Fibroblast of lung (primary cell): Measurements from ENCODE around the gene VN1R2. TPM values are rescaled to one million over a fixed set of nuclear protein-coding genes. Genes with fewer than 3 reads are reported as not detected.
"Not testable (repeated sequence)": the region's sequence is repeated elsewhere in the genome, so short reads cannot be mapped to it uniquely, and the experiment has no call there.

Experiments
- DNase-seq, 2 donors: peaks; one replicate each; pipeline versions ENCODE4 v3.0.0 to v3.0.0-alpha.2; 2010; ENCODE audit warnings: low read depth in 2 of 2
- H2AFZ ChIP-seq: 2 replicates; pipeline ENCODE4 v1.5.1; 2012; ENCODE audit warnings: low read length, control low read depth, inconsistent platforms
- H3K27ac ChIP-seq: 2 replicates; pipeline ENCODE4 v1.5.1; 2011; ENCODE audit warnings: low read length, control low read depth; ENCODE audit not compliant: insufficient read depth
- H3K27me3 ChIP-seq: 2 replicates; pipeline ENCODE4 v1.5.1; 2011; ENCODE audit warnings: mild to moderate bottlenecking, low read length; ENCODE audit not compliant: control insufficient read depth, insufficient read depth
- H3K36me3 ChIP-seq: 2 replicates; pipeline ENCODE4 v1.5.1; 2011; ENCODE audit warnings: low read length; ENCODE audit not compliant: control insufficient read depth, insufficient read depth
- H3K4me1 ChIP-seq: 2 replicates; pipeline ENCODE4 v1.5.1; 2011; ENCODE audit warnings: low read length; ENCODE audit not compliant: control insufficient read depth, insufficient read depth; ENCODE audit errors: extremely low read depth
- H3K4me2 ChIP-seq: 2 replicates; pipeline ENCODE4 v1.5.1; 2011; ENCODE audit warnings: low read length, control low read depth; ENCODE audit not compliant: insufficient read depth; ENCODE audit errors: extremely low read depth
- H3K4me3 ChIP-seq, 4 experiments: fragments of 200-600 bp in 1 of 4; sonication (generic) in 1 of 4; replicated peaks in 1 of 4; 2 replicates each; pipeline ENCODE4 v1.5.1; 2011 to 2016; ENCODE audit warnings: low read length in 4 of 4, low read depth in 3 of 4, mild to moderate bottlenecking in 3 of 4, control low read depth in 2 of 4, inconsistent platforms in 1 of 4, mixed read lengths in 1 of 4; ENCODE audit not compliant: insufficient read depth in 1 of 4; ENCODE audit errors: control extremely low read depth in 1 of 4
- H3K79me2 ChIP-seq: 2 replicates; pipeline ENCODE4 v1.5.1; 2012; ENCODE audit warnings: mild to moderate bottlenecking, low read length, inconsistent platforms; ENCODE audit not compliant: control insufficient read depth, insufficient read depth
- H3K9ac ChIP-seq: 2 replicates; pipeline ENCODE4 v1.5.1; 2011; ENCODE audit warnings: mild to moderate bottlenecking, low read length, control low read depth; ENCODE audit not compliant: insufficient read depth
- H3K9me3 ChIP-seq: 2 replicates; pipeline ENCODE4 v1.5.1; 2012; ENCODE audit warnings: low read depth, low read length; ENCODE audit not compliant: control insufficient read depth, insufficient read depth
- H4K20me1 ChIP-seq: 2 replicates; pipeline ENCODE4 v1.5.1; 2011; ENCODE audit warnings: low read length; ENCODE audit not compliant: control insufficient read depth, insufficient read depth; ENCODE audit errors: extremely low read depth
- EZH2 ChIP-seq: IDR thresholded peaks from 2 replicates; pipeline ENCODE4 v1.5.1; 2012; ENCODE audit warnings: low read length, control low read depth, mild to moderate bottlenecking; ENCODE audit errors: missing control alignments
- polyA plus RNA-seq, 2 donors: library from polyadenylated mRNA; depleted of rRNA in 1 of 2; stranded (reverse) in 1 of 2; unstranded in 1 of 2; fragments of >200 nt; gene quantifications; 2 replicates each; pipeline ENCODE4 v1.2.1, GENCODE V29; 2011 to 2012; ENCODE audit warnings: missing spikeins in 1 of 2
- total RNA-seq: library from RNA; depleted of rRNA; stranded (reverse); fragments of >200 nt; gene quantifications from 2 replicates; pipeline ENCODE4 v1.2.1, GENCODE V29; 2014
- TF ChIP-seq, protein P1 (sequence below), 2 donors: IDR thresholded peaks in 1 of 2; conservative IDR thresholded peaks in 1 of 2; 1 replicate in 1 of 2; 2 replicates in 1 of 2; pipeline ENCODE4 v1.5.1; 2011 to 2012; ENCODE audit warnings: low read length in 2 of 2, control low read depth in 1 of 2, inconsistent platforms in 1 of 2, low read depth in 1 of 2, mild to moderate bottlenecking in 1 of 2

The VN1R2 gene
- total and polyA plus RNA-seq, 2 donors (not counting 1 experiment from before 2014, with no cell fraction given), result 0.17 TPM; not detected in 1

DNA sequence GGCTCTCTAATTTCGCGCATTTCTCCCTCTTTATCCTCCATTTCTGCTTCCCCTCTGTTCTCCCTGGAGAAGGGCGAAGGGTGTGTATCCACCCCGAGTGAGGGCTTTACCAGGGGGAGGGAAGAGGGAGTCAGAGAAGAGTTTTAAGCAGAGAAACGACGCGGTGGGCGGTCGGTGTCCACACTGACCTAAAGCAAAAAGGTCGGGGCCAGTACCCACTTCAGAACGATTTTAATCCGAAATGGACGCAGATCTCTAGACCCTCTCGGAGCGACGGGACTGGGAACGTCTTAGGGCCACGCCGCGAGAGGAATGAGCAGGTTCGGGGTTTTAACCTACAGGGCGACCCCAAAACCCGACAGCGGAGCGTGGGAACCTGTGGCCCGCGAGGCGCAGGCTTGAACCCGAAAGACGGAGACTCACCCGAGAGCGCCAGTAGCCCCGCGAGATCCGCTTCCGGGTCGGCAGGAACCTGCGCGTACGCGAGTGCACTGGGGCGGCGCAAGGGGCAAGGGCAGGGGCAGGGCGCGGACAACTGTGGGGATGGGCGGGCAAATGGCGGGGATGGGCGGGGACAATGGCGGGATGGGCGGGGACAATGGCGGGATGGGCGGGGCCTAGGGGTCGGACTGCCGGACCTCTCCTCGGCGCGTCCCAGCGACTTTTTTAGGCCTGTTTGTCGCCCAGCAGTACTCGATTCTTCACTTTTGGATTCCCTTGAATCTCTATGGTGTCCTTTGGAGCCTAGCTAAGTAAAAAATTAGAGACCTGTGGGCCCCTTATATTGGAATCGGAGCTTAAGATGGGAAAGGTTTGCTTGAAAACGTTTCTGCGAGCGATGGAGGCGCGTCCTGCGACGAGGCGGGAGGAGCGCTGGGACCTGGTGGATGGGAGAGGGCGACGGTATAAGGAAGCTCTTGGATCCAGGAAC, 3.4 kb upstream of the VN1R2 start, which contains the start of gene ZNF677:
Gene ZNF677, minus strand, starts transcription at position 463 of the 931 bp plus-strand sequence. CDS start 3,323 bp downstream, outside the sequence.
- Histone ChIP-seq H3K9ac (peak within 1 kb of the TSS; percentile 81), H3K79me2 (no peaks in the 10 kb centered on the region), H3K27ac (peak within 1 kb of the TSS; percentile 90), H4K20me1 (no peaks in the 10 kb centered on the region), H3K4me2 (peak within 1 kb of the TSS; percentile 88), H2AFZ (peak within 1 kb of the TSS; percentile 98), H3K9me3 (no peaks in the 10 kb centered on the region), H3K27me3 (no peaks in the 10 kb centered on the region), H3K4me1 (no peaks in the 10 kb centered on the region), H3K4me3 (peak within 1 kb of the TSS; percentile 71 to 96 (median 89)), H3K36me3 (no peaks in the 10 kb centered on the region)
- peak; percentile 81 to 90 for DNase-seq
- TF ChIP-seq, protein P1, sequence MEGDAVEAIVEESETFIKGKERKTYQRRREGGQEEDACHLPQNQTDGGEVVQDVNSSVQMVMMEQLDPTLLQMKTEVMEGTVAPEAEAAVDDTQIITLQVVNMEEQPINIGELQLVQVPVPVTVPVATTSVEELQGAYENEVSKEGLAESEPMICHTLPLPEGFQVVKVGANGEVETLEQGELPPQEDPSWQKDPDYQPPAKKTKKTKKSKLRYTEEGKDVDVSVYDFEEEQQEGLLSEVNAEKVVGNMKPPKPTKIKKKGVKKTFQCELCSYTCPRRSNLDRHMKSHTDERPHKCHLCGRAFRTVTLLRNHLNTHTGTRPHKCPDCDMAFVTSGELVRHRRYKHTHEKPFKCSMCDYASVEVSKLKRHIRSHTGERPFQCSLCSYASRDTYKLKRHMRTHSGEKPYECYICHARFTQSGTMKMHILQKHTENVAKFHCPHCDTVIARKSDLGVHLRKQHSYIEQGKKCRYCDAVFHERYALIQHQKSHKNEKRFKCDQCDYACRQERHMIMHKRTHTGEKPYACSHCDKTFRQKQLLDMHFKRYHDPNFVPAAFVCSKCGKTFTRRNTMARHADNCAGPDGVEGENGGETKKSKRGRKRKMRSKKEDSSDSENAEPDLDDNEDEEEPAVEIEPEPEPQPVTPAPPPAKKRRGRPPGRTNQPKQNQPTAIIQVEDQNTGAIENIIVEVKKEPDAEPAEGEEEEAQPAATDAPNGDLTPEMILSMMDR (conservative IDR thresholded peaks at IDR 0.05 in 1 of 2, IDR thresholded peaks at IDR 0.05 in 1 of 2; ENCODE audit: low read depth in 1 of 2, low read length in 2 of 2), result no peak
- no peak for TF ChIP-seq EZH2

DNA sequence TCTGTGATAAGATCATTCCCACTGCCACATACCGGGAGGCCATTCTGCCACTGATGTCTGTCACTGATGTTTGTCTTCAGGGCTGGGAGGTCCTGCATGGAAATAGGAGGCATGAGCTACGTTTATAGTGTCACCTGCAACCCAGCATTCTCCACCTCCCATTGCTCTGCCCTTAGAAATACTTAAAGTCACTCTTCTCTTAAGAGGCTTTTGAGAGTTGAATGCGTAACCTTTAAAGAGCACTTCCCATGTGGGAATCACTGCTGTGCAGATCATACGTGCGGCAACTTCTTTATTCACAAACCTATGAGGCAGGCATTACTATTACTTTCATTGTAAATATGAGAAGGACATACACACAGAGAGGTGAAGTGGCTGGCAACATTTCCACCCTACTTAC, 9.5 kb downstream of the VN1R2 start, which contains the start of gene VN1R4:
Gene VN1R4, minus strand, starts transcription at position 101 of the 400 bp plus-strand sequence. Its CDS starts 58 bp downstream, at position 43.
- not testable (repeated sequence) for H3K9me3 ChIP-seq, H2AFZ ChIP-seq, H3K36me3 ChIP-seq, H4K20me1 ChIP-seq, H3K27ac ChIP-seq, H3K4me1 ChIP-seq, DNase-seq, H3K27me3 ChIP-seq, H3K79me2 ChIP-seq, H3K9ac ChIP-seq, H3K4me2 ChIP-seq, H3K4me3 ChIP-seq

DNA sequence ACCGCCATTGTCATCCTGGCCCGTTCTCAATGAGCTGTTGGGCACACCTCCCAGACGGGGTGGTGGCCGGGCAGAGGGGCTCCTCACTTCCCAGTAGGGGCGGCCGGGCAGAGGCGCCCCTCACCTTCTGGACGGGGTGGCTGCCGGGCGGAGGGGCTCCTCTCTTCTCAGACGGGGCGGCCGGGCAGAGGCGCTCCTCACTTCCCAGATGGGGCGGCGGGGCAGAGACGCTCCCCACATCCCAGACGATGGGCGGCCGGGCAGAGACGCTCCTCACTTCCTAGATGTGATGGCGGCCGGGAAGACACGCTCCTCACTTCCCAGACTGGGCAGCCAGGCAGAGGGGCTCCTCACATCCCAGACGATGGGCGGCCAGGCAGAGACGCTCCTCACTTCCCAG, 11.8 kb downstream of the VN1R2 start:
- not testable (repeated sequence) for H2AFZ ChIP-seq, H3K27ac ChIP-seq, H4K20me1 ChIP-seq, H3K79me2 ChIP-seq, H3K4me1 ChIP-seq, H3K27me3 ChIP-seq, H3K9me3 ChIP-seq, H3K9ac ChIP-seq, H3K4me2 ChIP-seq, H3K36me3 ChIP-seq, H3K4me3 ChIP-seq, DNase-seq

DNA sequence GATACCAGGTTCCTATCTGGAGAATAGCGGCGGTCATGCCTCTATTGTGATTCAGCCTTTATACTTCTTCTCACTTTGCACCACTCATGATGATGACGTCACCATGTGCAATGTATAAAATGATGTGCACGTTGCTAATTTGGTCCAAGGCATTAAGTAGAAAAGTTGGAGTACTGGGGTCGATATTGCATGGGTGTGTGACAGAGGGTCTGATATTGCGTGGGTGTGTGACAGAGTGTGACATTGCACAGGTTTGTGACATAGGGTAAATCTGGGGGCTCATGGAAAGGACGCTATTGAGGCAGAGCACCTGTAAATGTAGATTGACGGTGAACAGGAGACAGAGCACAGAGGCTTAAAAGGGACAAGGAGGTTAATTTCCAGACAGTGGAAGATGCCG, 14.0 kb downstream of the VN1R2 start:
- no peak for DNase-seq
- Histone ChIP-seq H3K27ac (no peak overlapping the region), H2AFZ (no peak overlapping the region), H3K4me2 (no peak overlapping the region), H3K4me1 (no peaks in the 10 kb centered on the region), H4K20me1 (no peaks in the 10 kb centered on the region), H3K9ac (no peak overlapping the region), H3K4me3 (no peak overlapping the region), H3K36me3 (no peaks in the 10 kb centered on the region), H3K27me3 (no peaks in the 10 kb centered on the region), H3K79me2 (no peaks in the 10 kb centered on the region), H3K9me3 (no peaks in the 10 kb centered on the region)
- no peak for TF ChIP-seq EZH2
- TF ChIP-seq, protein P1 (conservative IDR thresholded peaks at IDR 0.05 in 1 of 2, IDR thresholded peaks at IDR 0.05 in 1 of 2; ENCODE audit: low read depth in 1 of 2, low read length in 2 of 2), result no peak
